ENCODE data around the gene PBX1.

PBX1 gene

DNA sequence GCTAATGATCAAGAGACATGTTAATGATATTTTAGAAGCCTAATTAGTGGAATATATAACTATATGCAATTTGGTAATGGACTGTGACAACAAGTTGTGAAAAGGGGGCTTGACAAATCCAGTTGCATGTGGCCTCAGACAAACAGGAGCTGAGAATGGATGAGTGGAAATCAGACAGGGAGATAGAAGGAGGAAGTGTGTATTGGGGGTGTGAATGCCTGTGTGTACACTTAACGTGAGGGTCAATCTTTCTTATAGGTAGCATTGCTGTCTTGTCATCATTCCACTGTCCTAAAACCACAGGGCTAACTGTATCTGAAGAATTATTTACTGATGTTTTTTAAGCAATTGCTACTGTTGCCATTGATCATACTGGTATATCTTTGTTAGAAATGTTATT, 64.8 kb downstream of the PBX1 start:
- no peaks in the 10 kb centered on the region for H3K27me3 ChIP-seq (ENCODE audit: control insufficient read depth in 1 of 2, insufficient read depth in 2 of 2, low read length in 2 of 2)
- no peaks in the 10 kb centered on the region for H3K36me3 ChIP-seq (ENCODE audit: insufficient read depth, low read length)
- H3K4me1 ChIP-seq (ENCODE audit: insufficient read depth, low read length), result peaks cover 67% of the 10 kb centered on the region
- H3K9ac ChIP-seq (ENCODE audit: low read length), result no peak overlapping the region
- no peaks in the 10 kb centered on the region for H3K9me3 ChIP-seq (ENCODE audit: low read length)
- H3K27ac ChIP-seq (ENCODE audit: low read depth, low read length), result no peak overlapping the region
- H3K4me3 ChIP-seq (ENCODE audit: low read depth in 1 of 2, low read length in 2 of 2), result no peak overlapping the region

DNA sequence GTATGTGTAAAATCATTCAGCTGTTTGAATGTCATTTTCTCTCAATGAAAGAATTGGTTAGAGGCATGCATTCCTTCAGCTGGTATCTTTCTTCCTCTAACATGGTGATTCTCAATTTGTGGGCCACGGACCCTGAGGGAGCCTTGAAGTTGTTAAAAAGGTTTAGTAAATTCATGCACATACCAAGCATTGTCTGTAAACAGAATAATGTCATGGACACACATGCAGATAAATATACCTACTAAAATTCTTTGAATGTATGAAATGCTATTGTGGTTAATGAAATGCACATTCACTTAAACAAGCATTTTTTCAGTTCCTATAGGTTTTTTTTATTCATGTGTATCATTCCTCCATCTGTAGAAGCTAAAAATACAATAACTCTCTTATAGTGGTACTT, 65.4 kb downstream of the PBX1 start:
- H3K4me1 ChIP-seq (ENCODE audit: insufficient read depth, low read length), result peaks cover 66% of the 10 kb centered on the region
- H3K9ac ChIP-seq (ENCODE audit: low read length), result no peak overlapping the region
- H3K36me3 ChIP-seq (ENCODE audit: insufficient read depth, low read length), result no peaks in the 10 kb centered on the region
- no peaks in the 10 kb centered on the region for H3K27me3 ChIP-seq (ENCODE audit: control insufficient read depth in 1 of 2, insufficient read depth in 2 of 2, low read length in 2 of 2)
- no peak overlapping the region for H3K4me3 ChIP-seq (ENCODE audit: low read depth in 1 of 2, low read length in 2 of 2)
- no peak overlapping the region for H3K27ac ChIP-seq (ENCODE audit: low read depth, low read length)
- no peaks in the 10 kb centered on the region for H3K9me3 ChIP-seq (ENCODE audit: low read length)

DNA sequence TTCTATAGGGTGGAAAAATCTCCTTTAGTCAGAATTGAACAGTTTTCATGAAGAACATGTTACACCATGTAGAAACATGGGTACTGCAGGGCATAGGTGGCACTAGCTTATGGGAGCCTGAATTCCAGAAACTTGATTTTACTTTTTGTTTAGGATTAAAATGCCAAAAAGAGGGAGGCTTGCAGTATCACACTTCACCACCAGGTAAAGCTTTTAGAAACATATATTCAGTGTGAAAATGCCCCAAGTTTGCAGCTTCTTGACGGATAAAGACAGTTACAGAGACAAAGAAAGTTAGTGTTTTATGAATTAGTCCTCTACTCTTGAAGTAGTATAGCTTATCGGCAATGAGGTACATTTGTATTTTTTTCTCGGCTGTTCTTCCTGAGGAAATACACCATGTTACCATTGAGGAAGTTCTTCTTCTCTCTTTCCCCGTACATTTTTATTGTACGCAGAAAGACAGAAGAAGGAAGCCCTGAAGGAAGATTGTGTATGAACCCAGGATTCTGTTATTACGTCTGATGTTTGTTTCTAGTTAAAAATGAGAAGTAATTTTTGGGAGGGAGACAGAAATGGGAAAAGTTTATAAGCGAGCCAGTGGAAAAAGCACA, 66.1 kb downstream of the PBX1 start:
- Histone ChIP-seq H3K27me3 (ENCODE audit: control insufficient read depth in 1 of 2, insufficient read depth in 2 of 2, low read length in 2 of 2) (no peaks in the 10 kb centered on the region), H3K9me3 (ENCODE audit: low read length) (no peaks in the 10 kb centered on the region), H3K36me3 (ENCODE audit: insufficient read depth, low read length) (no peaks in the 10 kb centered on the region), H3K27ac (ENCODE audit: low read depth, low read length) (no peak overlapping the region), H3K4me1 (ENCODE audit: insufficient read depth, low read length) (peaks cover 61% of the 10 kb centered on the region), H3K4me3 (ENCODE audit: low read depth in 1 of 2, low read length in 2 of 2) (no peak overlapping the region), H3K9ac (ENCODE audit: low read length) (no peak overlapping the region)

DNA sequence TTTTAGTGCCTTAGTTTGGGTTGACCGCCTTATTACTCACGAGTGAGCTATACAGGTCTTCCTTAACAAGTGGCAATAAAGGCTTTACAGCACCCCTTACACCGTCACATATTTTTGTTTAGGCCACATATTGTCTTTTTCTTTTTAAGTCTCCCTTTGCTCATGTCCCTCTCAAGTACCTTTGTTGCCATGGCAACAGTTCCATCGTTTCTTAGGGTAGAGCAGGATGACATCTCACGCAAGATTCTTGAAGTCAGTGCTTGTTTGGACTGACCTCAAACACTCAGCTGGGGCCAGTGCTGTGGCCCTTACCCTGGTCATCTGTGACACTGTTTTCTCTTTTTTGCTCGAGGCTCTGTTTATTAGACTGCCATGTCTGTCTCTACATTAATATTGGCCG, 69.8 kb downstream of the PBX1 start:
- no peak overlapping the region for H3K27ac ChIP-seq (ENCODE audit: low read depth, low read length)
- peaks cover 2% of the 10 kb centered on the region for H3K36me3 ChIP-seq (ENCODE audit: insufficient read depth, low read length)
- H3K9ac ChIP-seq (ENCODE audit: low read length), result no peak overlapping the region
- H3K9me3 ChIP-seq (ENCODE audit: low read length), result no peaks in the 10 kb centered on the region
- H3K27me3 ChIP-seq (ENCODE audit: control insufficient read depth in 1 of 2, insufficient read depth in 2 of 2, low read length in 2 of 2), result no peaks in the 10 kb centered on the region
- peaks cover 63% of the 10 kb centered on the region for H3K4me1 ChIP-seq (ENCODE audit: insufficient read depth, low read length)
- H3K4me3 ChIP-seq (ENCODE audit: low read depth in 1 of 2, low read length in 2 of 2), result no peak overlapping the region

DNA sequence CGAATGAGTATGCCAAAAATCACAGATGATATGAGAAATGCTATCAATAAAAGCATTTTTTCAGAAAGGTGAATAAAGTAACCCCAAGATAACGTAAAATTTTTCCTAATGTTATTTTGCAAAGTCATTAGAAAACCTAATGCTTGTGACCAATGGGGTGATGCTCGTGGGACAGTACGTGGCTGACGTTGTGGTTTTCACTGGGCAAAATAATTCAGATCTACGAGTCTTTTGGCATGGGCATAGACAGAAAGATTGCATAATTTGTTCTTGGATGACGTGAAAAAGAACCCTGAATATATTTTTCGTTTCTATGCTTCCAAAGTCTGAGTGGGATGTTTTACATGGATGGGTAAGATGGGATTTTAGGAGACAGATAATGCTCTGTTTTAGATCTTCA, 71.0 kb downstream of the PBX1 start:
- Histone ChIP-seq H3K36me3 (ENCODE audit: insufficient read depth, low read length) (peaks cover 5% of the 10 kb centered on the region), H3K4me3 (ENCODE audit: low read depth in 1 of 2, low read length in 2 of 2) (no peak overlapping the region), H3K9me3 (ENCODE audit: low read length) (no peaks in the 10 kb centered on the region), H3K27me3 (ENCODE audit: control insufficient read depth in 1 of 2, insufficient read depth in 2 of 2, low read length in 2 of 2) (no peaks in the 10 kb centered on the region), H3K9ac (ENCODE audit: low read length) (no peak overlapping the region), H3K27ac (ENCODE audit: low read depth, low read length) (no peak overlapping the region), H3K4me1 (ENCODE audit: insufficient read depth, low read length) (peaks cover 65% of the 10 kb centered on the region)

DNA sequence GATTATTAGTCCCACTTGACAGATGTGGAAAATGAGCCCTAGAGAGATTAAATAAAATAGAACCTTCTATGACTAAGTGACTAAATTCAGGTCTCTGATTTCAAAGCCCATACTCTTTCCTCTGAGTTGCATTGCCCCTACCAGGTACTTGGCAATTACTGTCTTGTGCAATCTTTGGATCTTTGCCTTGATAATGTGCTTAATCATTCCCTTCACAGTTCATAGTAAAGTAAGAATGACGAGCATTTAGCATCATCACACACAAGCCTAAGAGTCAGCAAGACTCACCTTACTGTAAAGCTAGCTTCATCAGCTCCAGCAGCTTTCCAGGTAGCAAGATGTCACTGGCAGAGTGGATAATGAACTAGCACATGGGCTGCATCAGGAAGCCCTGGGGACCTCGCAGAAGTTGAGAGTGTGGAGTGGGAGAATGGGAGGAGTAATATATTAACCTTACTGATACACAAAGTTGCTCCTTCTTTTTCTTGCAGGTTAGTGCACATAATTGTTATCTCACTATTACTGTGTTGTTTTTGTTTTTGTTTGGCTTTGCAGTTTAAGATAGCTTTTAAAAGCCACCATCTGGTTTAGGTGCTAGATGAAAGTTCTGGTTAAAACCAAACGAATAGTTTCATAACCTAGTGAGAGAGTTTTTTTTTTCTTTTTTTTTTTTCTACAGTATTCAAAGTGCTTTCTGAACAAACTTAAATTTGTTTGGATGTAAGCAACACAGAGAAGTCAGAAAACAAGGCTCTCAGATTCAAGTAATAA, 71.8 kb downstream of the PBX1 start:
- Histone ChIP-seq H3K4me1 (ENCODE audit: insufficient read depth, low read length) (peaks cover 65% of the 10 kb centered on the region), H3K4me3 (ENCODE audit: low read depth in 1 of 2, low read length in 2 of 2) (no peak overlapping the region), H3K36me3 (ENCODE audit: insufficient read depth, low read length) (peaks cover 5% of the 10 kb centered on the region), H3K9ac (ENCODE audit: low read length) (no peak overlapping the region), H3K27me3 (ENCODE audit: control insufficient read depth in 1 of 2, insufficient read depth in 2 of 2, low read length in 2 of 2) (no peaks in the 10 kb centered on the region), H3K27ac (ENCODE audit: low read depth, low read length) (no peak overlapping the region), H3K9me3 (ENCODE audit: low read length) (no peaks in the 10 kb centered on the region)

DNA sequence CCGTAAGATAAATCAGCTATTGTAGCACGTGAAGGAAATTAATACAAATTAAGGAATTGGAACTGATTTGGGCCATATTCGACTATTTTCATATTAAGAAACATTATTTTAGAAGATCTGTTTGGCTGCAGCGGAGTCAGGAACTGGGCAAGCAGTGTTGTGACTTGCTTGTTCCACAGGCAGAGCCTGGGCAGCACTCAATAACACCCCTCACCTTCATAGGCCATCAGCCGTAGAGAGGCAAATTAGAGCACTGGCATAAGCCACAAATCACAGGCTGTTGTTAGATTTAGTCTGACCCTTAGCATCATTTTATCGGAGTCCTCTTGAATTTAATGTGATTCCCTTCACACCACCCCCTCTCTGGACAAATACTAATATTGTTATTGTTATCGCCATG, 72.8 kb downstream of the PBX1 start:
- Histone ChIP-seq H3K27ac (ENCODE audit: low read depth, low read length) (no peak overlapping the region), H3K4me3 (ENCODE audit: low read depth in 1 of 2, low read length in 2 of 2) (no peak overlapping the region), H3K9me3 (ENCODE audit: low read length) (no peaks in the 10 kb centered on the region), H3K36me3 (ENCODE audit: insufficient read depth, low read length) (peaks cover 5% of the 10 kb centered on the region), H3K9ac (ENCODE audit: low read length) (no peak overlapping the region), H3K4me1 (ENCODE audit: insufficient read depth, low read length) (peaks cover 69% of the 10 kb centered on the region), H3K27me3 (ENCODE audit: control insufficient read depth in 1 of 2, insufficient read depth in 2 of 2, low read length in 2 of 2) (no peaks in the 10 kb centered on the region)

DNA sequence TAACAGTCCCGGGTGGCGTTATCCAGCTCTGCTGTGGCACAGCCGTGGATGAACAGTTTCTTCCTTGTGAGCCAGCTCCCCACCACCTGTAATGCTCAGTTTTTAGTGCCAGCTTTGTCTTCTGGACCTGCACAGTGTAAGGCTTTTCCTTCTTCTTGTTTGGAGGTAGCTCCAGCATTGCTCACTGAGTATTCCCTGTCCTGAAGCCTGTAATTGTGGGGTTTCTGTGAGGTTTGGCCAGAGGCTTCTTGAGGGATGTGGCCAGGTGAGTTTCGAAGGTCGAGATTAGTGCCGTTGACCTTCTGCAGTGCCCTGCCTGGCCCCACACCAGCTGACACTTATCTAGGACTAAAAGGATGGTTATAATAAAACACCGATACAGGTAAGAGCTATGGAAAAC, 75.0 kb downstream of the PBX1 start:
- H3K27ac ChIP-seq (ENCODE audit: low read depth, low read length), result no peak overlapping the region
- H3K9me3 ChIP-seq (ENCODE audit: low read length), result no peaks in the 10 kb centered on the region
- H3K27me3 ChIP-seq (ENCODE audit: control insufficient read depth in 1 of 2, insufficient read depth in 2 of 2, low read length in 2 of 2), result no peaks in the 10 kb centered on the region
- H3K4me1 ChIP-seq (ENCODE audit: insufficient read depth, low read length), result peaks cover 82% of the 10 kb centered on the region
- H3K9ac ChIP-seq (ENCODE audit: low read length), result no peak overlapping the region
- no peak overlapping the region for H3K4me3 ChIP-seq (ENCODE audit: low read depth in 1 of 2, low read length in 2 of 2)
- H3K36me3 ChIP-seq (ENCODE audit: insufficient read depth, low read length), result peaks cover 5% of the 10 kb centered on the region

DNA sequence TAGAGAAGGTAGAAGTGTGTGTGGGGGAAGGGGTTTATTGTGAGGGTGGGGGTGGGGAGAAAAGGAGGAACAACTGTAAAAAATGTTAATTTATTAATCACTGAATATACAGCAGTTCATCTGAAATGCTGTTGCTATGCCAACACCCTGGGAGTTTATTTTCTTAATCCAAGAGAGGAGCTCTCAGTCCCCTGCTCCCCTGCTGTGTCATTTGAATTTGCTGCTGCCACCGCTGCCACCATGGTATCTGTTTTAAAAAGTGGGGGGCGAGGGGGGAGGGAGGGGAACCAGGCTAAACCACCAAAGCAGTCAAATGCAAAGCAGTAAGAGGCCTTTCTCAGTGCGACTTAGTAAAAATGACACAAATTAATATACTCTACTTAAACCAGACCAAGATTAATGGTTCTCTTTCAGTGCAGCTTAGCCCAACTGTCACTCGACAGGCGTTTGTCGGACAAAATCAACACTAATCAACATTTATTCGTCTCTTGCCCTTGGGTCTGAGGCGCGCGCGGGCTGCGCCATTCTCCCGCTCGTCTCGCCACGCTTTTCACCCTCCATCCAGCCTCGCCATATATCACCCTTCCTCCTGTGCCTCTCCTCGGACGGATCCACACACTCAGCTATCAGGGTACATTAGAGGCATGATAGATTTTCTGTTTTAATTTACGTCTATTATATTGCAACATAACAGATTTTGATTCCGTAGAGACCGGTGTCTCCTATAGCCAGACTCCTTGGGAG, 76.2 kb downstream of the PBX1 start:
- H3K4me3 ChIP-seq (ENCODE audit: low read depth in 1 of 2, low read length in 2 of 2), result no peak overlapping the region
- no peak overlapping the region for H3K27ac ChIP-seq (ENCODE audit: low read depth, low read length)
- H3K9ac ChIP-seq (ENCODE audit: low read length), result no peak overlapping the region
- no peaks in the 10 kb centered on the region for H3K9me3 ChIP-seq (ENCODE audit: low read length)
- no peaks in the 10 kb centered on the region for H3K27me3 ChIP-seq (ENCODE audit: control insufficient read depth in 1 of 2, insufficient read depth in 2 of 2, low read length in 2 of 2)
- peaks cover 5% of the 10 kb centered on the region for H3K36me3 ChIP-seq (ENCODE audit: insufficient read depth, low read length)
- H3K4me1 ChIP-seq (ENCODE audit: insufficient read depth, low read length), result peaks cover 88% of the 10 kb centered on the region

DNA sequence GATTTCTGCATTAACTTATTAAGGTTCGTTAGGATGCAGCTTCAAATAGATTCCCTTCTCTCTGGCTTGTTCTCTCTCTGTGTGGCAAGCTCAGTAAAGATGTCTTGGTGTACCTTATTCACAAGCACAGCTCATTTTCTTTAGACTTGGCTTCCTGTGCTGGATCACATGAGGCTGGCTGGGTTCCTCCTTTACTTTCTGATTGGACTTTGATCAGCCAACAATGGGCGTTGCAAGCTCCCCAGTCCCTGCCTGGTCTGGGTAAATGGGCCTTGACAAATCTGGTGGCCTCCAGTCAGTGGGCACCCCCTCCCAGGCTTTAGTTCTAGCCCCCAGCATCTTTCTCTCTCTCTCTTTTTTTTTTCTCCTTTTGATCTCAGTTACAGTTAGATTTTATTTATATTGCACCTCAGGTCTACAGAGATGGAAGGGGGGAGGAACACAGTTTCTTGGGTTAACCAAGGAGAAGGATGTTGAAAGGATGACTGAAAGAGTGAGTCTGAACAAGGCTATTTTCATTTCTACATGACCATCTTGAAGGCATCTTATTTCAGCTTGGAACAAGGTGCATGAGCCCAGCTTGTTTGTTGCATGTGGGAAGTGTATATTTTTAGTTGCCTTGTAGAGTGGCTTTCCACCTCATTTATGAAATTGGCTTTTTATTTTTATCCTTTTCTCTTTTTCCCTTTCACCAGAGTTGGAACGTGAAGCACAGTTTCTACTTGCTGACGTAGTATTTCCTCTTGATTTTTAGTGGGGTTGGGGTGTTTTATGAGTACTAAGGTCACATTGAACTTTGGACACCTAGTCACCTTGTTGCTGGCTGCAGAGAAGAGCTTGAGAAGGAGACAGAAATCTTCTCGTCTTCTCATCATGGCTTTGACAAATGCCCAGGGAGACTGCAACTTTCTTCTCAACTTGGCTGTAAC, 77.1 kb downstream of the PBX1 start:
- no peak overlapping the region for H3K9ac ChIP-seq (ENCODE audit: low read length)
- H3K36me3 ChIP-seq (ENCODE audit: insufficient read depth, low read length), result peaks cover 5% of the 10 kb centered on the region
- no peaks in the 10 kb centered on the region for H3K27me3 ChIP-seq (ENCODE audit: control insufficient read depth in 1 of 2, insufficient read depth in 2 of 2, low read length in 2 of 2)
- peaks cover 87% of the 10 kb centered on the region for H3K4me1 ChIP-seq (ENCODE audit: insufficient read depth, low read length)
- no peak overlapping the region for H3K4me3 ChIP-seq (ENCODE audit: low read depth in 1 of 2, low read length in 2 of 2)
- no peaks in the 10 kb centered on the region for H3K9me3 ChIP-seq (ENCODE audit: low read length)
- peak overlapping the region; percentile 42 for H3K27ac ChIP-seq (ENCODE audit: low read depth, low read length)

DNA sequence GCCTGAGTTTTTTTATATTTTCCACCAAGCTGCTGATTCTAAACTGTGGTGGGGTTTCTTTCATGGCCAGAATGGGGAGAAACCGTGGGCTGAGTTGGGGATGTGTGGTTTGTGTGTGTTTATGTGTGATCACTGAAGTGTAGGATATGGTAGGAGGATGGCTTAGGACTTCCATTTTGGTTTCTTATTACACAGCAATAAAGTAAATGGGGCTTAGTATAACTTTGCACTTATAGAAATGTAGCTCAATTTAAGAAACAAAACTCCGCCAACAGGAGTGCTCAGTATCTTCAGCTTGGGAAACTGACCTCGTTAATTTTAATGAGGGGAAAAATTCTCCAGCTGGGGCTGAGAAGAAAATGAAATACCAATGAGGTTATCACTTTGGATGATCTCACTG, 77.8 kb downstream of the PBX1 start:
- Histone ChIP-seq H3K4me1 (ENCODE audit: insufficient read depth, low read length) (peaks cover 86% of the 10 kb centered on the region), H3K36me3 (ENCODE audit: insufficient read depth, low read length) (peaks cover 5% of the 10 kb centered on the region), H3K9me3 (ENCODE audit: low read length) (no peaks in the 10 kb centered on the region), H3K27ac (ENCODE audit: low read depth, low read length) (peak overlapping the region; percentile 29), H3K9ac (ENCODE audit: low read length) (no peak overlapping the region), H3K27me3 (ENCODE audit: control insufficient read depth in 1 of 2, insufficient read depth in 2 of 2, low read length in 2 of 2) (no peaks in the 10 kb centered on the region), H3K4me3 (ENCODE audit: low read depth in 1 of 2, low read length in 2 of 2) (no peak overlapping the region)
